ENCODE results near the gene PCYT2. TPM values are rescaled to one million over a fixed set of nuclear protein-coding genes. Genes with fewer than 3 reads are reported as not detected.
A peak's percentile ranks its signal among the peaks of the same experiment; 100 is the strongest.

Gene PCYT2
- total RNA-seq, 4 donors from 2014 or later: 36.0 to 64.9 (median 46.6) TPM

GRCh38 chr17:81927653-81928543 is 16.7 kb upstream of the PCYT2 start, which contains the start of gene MAFG:
MAFG (minus strand) TSS chr17:81927735; CDS start chr17:81923185, 4,550 bp downstream.
- H3K27ac ChIP-seq: peak within 1 kb of the TSS; percentile 87 to 95 (median 94)
- peaks cover 0 to 54% (median 39%) of the 10 kb centered on the region in 4 donors for H3K4me1 ChIP-seq
- DNase-seq (ENCODE audit: low spot score in 2 of 2): peak; percentile 88 to 94
- peak within 1 kb of the TSS; percentile 67 to 100 (median 92) for H3K4me3 ChIP-seq
- peaks cover 0 to 3% of the 10 kb centered on the region in 2 donors for H3K27me3 ChIP-seq
- no peaks in the 10 kb centered on the region for H3K9me3 ChIP-seq
- H3K36me3 ChIP-seq: peaks cover 0 to 1% (median 0%) of the 10 kb centered on the region in 3 donors
- 1 to 2% methylated on average over 33 to 49 of the region's 98 CpGs for WGBS, 2 donors
- TF ChIP-seq, protein P1, sequence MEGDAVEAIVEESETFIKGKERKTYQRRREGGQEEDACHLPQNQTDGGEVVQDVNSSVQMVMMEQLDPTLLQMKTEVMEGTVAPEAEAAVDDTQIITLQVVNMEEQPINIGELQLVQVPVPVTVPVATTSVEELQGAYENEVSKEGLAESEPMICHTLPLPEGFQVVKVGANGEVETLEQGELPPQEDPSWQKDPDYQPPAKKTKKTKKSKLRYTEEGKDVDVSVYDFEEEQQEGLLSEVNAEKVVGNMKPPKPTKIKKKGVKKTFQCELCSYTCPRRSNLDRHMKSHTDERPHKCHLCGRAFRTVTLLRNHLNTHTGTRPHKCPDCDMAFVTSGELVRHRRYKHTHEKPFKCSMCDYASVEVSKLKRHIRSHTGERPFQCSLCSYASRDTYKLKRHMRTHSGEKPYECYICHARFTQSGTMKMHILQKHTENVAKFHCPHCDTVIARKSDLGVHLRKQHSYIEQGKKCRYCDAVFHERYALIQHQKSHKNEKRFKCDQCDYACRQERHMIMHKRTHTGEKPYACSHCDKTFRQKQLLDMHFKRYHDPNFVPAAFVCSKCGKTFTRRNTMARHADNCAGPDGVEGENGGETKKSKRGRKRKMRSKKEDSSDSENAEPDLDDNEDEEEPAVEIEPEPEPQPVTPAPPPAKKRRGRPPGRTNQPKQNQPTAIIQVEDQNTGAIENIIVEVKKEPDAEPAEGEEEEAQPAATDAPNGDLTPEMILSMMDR (IDR thresholded peaks at IDR 0.05): peak in 3 of 5 experiments; percentile 12 to 42 (median 31)
- peak; percentile 40 to 67 for TF ChIP-seq POLR2A (IDR thresholded peaks at IDR 0.05)
- peak; percentile 66 to 78 for TF ChIP-seq EP300 (IDR thresholded peaks at IDR 0.05)

- Histone ChIP-seq H3K27ac (peak overlapping the region; percentile 87 to 95 (median 94)), H3K4me3 (peak overlapping the region; percentile 67 to 100 (median 92)), H3K36me3 (peaks cover 0 to 8% (median 3%) of the 10 kb centered on the region in 3 donors), H3K27me3 (peaks cover 0 to 3% of the 10 kb centered on the region in 2 donors), H3K4me1 (peaks cover 0 to 61% (median 44%) of the 10 kb centered on the region in 4 donors), H3K9me3 (no peaks in the 10 kb centered on the region)
- TF ChIP-seq, protein P1 (IDR thresholded peaks at IDR 0.05): no peak
- TF ChIP-seq EP300 (IDR thresholded peaks at IDR 0.05) (no peak), POLR2A (IDR thresholded peaks at IDR 0.05) (no peak)
- WGBS, 2 donors: 0% methylated on average over 26 of the region's 78 CpGs; no CpG with 5 or more reads in 1 of the 2 donors
- DNase-seq (ENCODE audit: low spot score in 2 of 2): no peak
Measured at GRCh38 chr17:81927152-81927652, 16.0 kb upstream of the PCYT2 start.

DNA sequence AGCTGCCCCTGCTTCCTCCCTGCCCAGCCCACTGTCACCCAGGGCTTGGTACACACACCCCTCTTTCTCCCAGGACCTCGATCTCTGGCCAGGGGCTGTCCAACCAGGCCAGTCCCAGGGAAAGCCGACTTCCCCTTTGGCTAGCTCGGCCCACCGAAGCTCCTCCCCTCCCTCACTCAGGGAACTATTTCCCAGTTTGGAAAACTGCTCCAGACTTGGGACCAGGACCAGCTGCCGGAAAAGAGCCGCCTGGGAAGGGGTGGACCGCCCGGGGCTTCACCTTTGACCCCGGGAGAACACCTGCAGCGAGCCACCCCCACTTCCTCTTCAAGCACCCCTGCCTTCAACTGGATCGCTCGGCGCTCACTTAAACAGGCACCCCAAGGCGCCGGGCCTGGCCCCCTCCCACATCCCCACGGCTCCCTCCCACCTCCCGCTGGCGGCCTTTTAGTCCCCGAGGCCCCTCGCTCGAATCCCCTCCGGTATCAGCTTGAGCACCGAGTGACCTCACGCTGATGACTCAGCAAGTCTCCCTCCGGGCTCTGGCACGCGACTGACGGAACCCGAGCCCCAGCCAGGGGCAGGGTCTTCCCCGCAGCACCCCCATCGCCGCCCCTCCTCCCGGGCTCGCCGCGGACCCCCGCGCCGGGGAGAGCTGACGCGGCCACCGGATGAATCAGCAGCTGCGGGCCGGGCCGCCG is 15.4 kb upstream of the PCYT2 start:
- Histone ChIP-seq H3K4me1 (peaks cover 0 to 66% (median 44%) of the 10 kb centered on the region in 4 donors), H3K4me3 (peak overlapping the region; percentile 67 to 100 (median 92)), H3K36me3 (peaks cover 0 to 14% (median 3%) of the 10 kb centered on the region in 3 donors), H3K9me3 (no peaks in the 10 kb centered on the region), H3K27me3 (no peaks in the 10 kb centered on the region), H3K27ac (peak overlapping the region; percentile 87 to 95 (median 94))
- TF ChIP-seq POLR2A (IDR thresholded peaks at IDR 0.05) (no peak), EP300 (IDR thresholded peaks at IDR 0.05) (peak in 1 of 2 donors; percentile 33)
- TF ChIP-seq, protein P1 (IDR thresholded peaks at IDR 0.05): no peak
- peak; percentile 48 to 58 for DNase-seq (ENCODE audit: low spot score in 2 of 2)
- 1% methylated on average over 23 to 31 of the region's 46 CpGs for WGBS, 2 donors

DNA sequence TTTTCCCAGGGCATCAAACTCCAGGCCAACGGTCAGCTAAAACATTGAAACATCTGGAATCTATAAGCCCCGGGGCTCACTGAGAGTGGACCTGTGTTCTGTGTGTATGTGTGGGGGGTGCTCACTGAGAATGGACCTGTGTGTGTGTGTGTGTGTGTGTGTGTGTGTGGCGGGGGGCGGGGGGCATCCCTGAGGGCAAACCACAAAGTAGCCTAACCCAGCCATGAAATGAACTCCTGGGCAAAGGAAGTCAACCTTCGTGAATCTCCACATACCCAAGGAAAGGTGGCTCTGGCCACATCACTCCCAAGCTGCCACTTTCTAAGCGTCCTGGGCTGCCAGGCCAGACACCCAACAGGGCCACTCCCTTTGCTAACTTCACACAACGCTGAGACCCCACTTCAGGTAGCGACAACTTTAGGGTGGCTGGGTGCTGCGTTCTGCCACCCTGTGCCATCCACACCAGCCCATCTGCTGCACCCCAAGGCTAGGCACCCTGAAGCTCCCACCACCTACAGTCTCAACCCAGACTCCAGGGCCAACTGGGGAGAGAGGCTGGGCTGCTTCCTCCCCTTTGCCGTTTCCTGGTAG is 14.8 kb upstream of the PCYT2 start:
- DNase-seq (ENCODE audit: low spot score in 2 of 2): no peak
- WGBS, 2 donors: 56 to 61% methylated on average over 10 of the region's 10 CpGs
- Histone ChIP-seq H3K4me1 (peaks cover 0 to 66% (median 44%) of the 10 kb centered on the region in 4 donors), H3K9me3 (no peaks in the 10 kb centered on the region), H3K27me3 (no peaks in the 10 kb centered on the region), H3K4me3 (peak overlapping the region; percentile 67 to 100 (median 92)), H3K36me3 (peaks cover 0 to 15% (median 3%) of the 10 kb centered on the region in 3 donors), H3K27ac (peak overlapping the region in 3 of 4 donors; percentile 93 to 95 (median 94))
- no peak for TF ChIP-seq POLR2A (IDR thresholded peaks at IDR 0.05)
- TF ChIP-seq EP300 (IDR thresholded peaks at IDR 0.05): no peak
- TF ChIP-seq, protein P1 (IDR thresholded peaks at IDR 0.05): no peak
